ENCODE results near the gene SF3B3.
"Not testable (repeated sequence)": the region's sequence is repeated elsewhere in the genome, so short reads cannot be mapped to it uniquely, and the experiment has no call there.

SF3B3 gene

GRCh38 chr16:70512456-70512855 is 11.2 kb upstream of the SF3B3 start:
- no peak for DNase-seq

- no peak for DNase-seq
Measured at GRCh38 chr16:70520612-70521297, 2.9 kb upstream of the SF3B3 start.

DNA sequence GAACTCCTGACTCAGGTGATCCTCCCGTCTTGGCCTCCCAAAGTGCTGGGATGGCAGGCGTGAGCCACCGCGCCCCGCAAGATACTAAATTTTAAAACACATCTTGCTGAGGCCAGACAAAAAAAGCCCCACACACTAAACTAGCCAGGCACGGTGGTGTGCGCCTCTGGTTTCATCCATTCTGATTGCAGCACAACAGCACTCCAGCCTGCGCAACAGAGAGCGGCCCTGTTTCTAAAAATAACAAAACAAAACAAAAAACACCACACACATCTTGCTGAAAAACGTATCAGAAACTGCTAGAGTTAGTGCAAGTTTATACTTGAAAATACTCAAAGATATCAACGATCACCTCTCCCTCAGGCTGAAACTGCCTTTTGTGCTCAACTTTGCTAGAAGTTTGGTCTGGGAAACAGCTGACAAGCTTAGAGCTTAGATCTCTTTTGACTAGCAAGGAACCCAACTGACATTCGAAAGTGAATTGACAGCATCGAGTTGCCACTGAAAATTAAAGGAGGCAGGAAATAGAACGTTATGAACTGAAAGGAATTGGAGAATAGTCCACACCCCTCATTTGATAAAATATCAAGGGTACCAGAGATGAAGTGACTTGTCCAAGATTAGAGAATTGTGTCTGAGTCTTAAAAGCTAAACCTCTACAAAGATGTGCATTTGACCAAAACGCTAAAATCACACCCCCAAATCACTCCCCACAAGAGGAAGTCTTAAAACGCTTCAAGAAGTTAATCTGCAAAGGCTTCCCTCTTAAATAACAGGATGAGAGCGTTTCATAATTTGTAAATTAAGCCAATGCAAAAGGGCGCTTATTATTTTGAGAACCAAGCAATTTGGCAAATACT is 1.2 kb upstream of the SF3B3 start:
- DNase-seq = no peak

DNA sequence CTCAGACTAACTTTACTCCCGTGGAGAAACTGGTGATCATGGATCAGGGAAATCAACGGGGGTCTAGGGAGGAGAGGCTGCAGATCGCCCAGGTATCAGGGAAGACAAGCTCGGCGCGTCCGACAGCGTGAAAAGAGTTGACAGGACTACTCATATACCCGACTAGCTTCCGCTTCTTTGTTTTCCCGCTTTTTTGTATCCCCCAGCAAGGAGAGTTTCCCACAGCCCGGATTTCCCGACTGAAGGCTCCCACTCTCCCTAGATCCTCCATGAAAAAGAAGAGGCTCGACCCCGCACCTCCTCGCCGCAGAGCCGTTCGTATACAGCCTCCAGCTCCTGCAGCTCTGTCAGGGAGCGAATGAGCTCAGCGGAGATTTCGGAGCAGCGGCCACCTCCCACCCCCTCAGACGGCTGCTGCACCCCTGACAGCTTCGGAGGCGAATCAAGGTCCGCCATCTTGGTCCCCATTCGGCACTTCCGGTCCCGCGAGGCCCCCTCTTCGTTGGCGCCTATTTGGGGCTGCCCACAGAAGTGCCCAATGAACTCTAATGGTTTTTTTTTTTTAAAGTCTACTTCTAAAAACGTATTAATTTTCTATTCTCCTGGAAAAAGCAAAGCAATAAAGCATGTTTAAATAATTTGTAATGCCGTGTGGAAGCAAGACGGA is 407 bp upstream of the SF3B3 start, which contains the start of gene COG4:
Gene COG4, minus strand, starts transcription at position 479 of the 667 bp plus-strand sequence. Its CDS starts 11 bp downstream, at position 468.
- peak; percentile 90 to 93 for DNase-seq

GRCh38 chr16:70524399-70524825 is 796 bp downstream of the SF3B3 start:
- DNase-seq = peak; percentile 23 to 29

GRCh38 chr16:70526403-70526802 is 2.8 kb downstream of the SF3B3 start:
- DNase-seq = no peak

GRCh38 chr16:70527315-70527996 is 3.8 kb downstream of the SF3B3 start:
- DNase-seq = no peak

GRCh38 chr16:70529051-70529777 is 5.6 kb downstream of the SF3B3 start:
- DNase-seq = no peak

DNA sequence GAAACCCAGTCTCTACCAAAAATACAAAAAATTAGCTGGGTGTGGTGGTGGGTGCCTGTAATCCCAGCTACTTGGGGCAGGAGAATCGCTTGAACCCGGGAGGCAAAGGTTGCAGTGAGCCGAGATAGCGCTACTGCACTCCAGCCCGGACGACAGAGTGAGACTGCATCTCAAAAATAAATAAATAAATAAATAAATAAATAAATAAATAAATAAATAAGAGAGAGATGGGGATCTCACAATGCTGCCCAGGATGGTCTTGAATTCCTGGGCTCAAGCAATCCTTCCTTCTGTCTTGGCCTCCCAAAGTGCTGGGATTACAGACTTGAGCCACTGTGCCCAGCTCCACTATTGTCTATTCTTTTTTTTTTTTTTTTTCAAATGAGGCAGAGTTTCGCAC is 6.3 kb downstream of the SF3B3 start:
- DNase-seq = not testable (repeated sequence)

DNA sequence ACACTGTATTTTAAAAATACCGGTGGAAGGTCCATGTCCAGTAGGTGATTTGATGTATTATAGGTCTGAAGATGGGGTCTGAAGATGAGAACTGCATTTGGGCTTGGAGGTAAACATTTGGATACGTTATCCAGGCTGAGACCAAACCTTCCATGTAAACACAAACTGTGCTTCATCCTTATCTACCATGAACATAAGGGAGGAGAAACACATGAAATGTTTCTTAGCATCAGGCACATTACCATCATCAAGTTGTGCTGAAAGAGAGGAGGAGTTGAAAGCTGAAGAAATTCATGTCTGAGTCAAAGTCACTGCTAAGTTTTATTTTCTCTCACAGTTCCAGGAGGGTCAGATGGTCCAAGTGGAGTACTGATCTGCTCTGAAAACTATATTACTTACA is 11.4 kb downstream of the SF3B3 start:
- DNase-seq = no peak

- no peak for DNase-seq
Measured at GRCh38 chr16:70540994-70541393, 17.4 kb downstream of the SF3B3 start.

GRCh38 chr16:70544548-70544947 is 20.9 kb downstream of the SF3B3 start:
- no peak for DNase-seq

GRCh38 chr16:70548936-70549335 is 25.3 kb downstream of the SF3B3 start:
- DNase-seq = no peak

- no peak for DNase-seq
Measured at GRCh38 chr16:70550082-70550481, 26.5 kb downstream of the SF3B3 start.

DNA sequence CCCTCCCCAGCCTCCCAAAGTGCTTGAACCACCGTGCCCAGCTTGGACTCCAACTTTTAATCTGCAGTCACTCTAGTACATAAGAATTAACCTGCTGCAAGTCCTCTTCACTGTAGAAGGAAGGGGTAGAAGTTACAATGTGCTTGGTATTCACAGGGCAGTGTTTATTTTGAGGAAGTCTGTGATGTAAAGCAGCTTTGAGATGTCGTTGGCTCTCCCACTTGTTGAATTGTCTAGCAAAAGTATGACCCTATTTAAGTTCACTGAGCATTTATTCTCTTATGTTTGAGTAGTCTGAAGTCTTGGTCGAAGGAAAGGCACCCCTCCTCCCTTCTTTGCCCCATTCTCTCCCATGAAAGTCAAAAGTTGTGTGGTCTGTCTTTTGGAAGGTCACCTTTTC is 28.2 kb downstream of the SF3B3 start:
- no peak for DNase-seq

- DNase-seq = no peak
Measured at GRCh38 chr16:70552675-70553074, 29.1 kb downstream of the SF3B3 start.

DNA sequence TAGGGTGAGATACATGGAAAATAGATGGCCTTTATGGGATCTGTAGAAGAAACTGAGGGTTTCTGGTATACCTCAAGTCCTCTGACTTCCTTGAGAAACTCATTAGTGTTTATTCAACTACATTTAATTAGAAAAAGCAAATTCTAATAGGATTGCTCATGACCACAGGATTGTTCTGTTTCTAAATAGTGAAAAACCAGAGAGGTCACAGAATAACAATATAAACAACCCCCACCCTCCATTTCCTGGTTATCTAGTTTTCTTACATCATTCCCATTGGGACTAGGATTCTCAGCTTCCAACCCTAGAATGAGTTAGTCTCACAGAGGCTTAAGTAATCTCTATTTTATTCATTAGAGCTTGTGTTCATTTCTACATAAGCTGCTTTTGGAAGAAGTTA is 30.0 kb downstream of the SF3B3 start:
- no peak for DNase-seq

DNA sequence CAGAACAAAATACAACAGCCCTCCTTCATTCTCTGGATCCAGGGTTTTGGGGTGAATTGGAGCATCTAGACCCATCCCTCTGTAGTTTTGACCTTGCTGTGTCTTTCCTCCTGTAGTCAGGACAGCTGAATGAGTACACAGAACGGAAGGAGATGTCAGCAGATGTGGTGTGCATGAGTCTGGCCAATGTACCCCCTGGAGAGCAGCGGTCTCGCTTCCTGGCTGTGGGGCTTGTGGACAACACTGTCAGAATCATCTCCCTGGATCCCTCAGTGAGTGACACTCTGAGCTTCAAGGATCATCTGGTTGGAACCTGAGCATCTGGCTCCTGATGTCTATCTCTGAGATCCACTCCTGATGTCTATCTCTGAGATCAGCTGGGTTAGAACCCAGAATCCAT is 32.4 kb downstream of the SF3B3 start:
- DNase-seq = no peak

- no peak for DNase-seq
Measured at GRCh38 chr16:70561623-70562022, 38.0 kb downstream of the SF3B3 start.

DNA sequence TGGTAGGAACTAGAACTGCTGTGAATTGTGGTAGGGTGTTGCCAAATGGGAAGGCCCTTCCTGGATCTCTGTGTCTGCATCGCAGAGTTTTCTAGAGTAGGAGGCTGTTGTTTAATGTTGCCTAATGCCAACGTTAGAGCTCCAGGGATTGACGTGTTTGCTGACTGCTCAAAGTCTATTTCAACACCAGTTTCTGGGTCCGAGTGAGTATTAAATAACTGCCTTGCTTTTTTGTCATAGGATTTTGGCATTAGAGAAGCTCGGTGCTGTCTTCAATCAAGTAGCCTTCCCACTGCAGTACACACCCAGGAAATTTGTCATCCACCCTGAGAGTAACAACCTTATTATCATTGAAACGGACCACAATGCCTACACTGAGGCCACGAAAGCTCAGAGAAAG is 40.0 kb downstream of the SF3B3 start:
- DNase-seq = no peak

GRCh38 chr16:70565053-70565452 is 41.4 kb downstream of the SF3B3 start:
- no peak for DNase-seq

GRCh38 chr16:70568601-70569237 is 45.1 kb downstream of the SF3B3 start:
- no peak for DNase-seq
